Mammary epithelial cell (primary cell): ENCODE measurements around the gene HMCN2.

Source experiments
- EZH2 ChIP-seq: IDR thresholded peaks from 2 replicates; pipeline ENCODE4 v1.6.1; 2012; ENCODE audit warnings: low read length, inconsistent platforms, borderline replicate concordance
- TF ChIP-seq, protein P1 (sequence below), 2 donors: IDR thresholded peaks in 1 of 2; conservative IDR thresholded peaks in 1 of 2; 2 replicates each; pipeline ENCODE4 v1.5.1; 2011 to 2012; ENCODE audit warnings: inconsistent platforms in 2 of 2, low read length in 2 of 2, mild to moderate bottlenecking in 2 of 2, control low read depth in 1 of 2, low read depth in 1 of 2; ENCODE audit not compliant: insufficient read depth in 1 of 2; ENCODE audit errors: extremely low read depth in 1 of 2

DNA sequence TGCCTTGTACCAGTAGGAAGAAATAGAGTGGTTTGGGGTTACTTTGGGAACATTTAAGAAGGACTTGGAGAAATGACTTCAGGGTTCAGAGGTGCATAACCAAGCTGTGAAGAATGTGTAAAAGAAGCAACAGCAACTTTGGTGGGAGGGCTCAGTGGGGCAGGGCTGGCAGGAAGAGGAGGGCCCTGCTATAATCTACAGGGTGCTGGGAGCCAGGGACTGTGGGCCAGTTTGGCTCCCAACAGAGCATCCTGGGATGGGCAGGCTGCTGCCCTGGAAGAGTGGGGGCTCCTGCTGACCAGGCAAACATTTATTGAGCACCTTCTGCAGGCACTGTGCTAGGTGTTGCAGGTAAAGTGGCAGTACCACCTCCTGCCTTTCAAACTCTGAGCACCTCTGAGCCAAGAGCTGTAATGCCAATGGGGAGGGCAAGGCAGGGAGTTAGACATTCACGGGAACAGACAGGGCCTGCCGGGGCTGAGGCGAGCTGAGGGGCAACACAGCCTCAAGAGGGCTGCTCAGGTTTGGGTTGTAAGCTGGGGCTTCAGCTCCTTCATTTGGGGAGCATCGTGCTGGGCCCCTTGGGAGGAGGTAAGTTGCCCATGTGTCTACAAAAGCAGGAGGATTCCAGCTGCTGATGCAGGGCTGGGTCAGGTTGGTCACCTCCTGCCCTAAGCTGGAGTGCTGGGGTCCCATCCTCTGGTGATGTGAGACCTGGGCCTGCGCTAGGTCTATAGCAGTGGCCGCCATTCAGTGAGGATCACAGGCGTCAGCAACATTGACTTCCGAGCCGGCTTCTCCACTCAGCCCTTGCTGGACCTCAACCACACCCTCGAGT is 30.6 kb downstream of the HMCN2 start:
- TF ChIP-seq, protein P1, sequence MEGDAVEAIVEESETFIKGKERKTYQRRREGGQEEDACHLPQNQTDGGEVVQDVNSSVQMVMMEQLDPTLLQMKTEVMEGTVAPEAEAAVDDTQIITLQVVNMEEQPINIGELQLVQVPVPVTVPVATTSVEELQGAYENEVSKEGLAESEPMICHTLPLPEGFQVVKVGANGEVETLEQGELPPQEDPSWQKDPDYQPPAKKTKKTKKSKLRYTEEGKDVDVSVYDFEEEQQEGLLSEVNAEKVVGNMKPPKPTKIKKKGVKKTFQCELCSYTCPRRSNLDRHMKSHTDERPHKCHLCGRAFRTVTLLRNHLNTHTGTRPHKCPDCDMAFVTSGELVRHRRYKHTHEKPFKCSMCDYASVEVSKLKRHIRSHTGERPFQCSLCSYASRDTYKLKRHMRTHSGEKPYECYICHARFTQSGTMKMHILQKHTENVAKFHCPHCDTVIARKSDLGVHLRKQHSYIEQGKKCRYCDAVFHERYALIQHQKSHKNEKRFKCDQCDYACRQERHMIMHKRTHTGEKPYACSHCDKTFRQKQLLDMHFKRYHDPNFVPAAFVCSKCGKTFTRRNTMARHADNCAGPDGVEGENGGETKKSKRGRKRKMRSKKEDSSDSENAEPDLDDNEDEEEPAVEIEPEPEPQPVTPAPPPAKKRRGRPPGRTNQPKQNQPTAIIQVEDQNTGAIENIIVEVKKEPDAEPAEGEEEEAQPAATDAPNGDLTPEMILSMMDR (conservative IDR thresholded peaks at IDR 0.05 in 1 of 2, IDR thresholded peaks at IDR 0.05 in 1 of 2; ENCODE audit: extremely low read depth in 1 of 2, insufficient read depth in 1 of 2, low read depth in 1 of 2, low read length in 2 of 2) = no peak
- TF ChIP-seq EZH2 = no peak
